Thyroid gland (tissue), 4 donors: Measurements from ENCODE around the gene ABCA5. TPM values are rescaled to one million over a fixed set of nuclear protein-coding genes. Genes with fewer than 3 reads are reported as not detected.

Experiments used
- DNase-seq, 2 donors: peaks; one replicate each; pipeline ENCODE4 v3.0.0-alpha.2; 2019
- H3K27ac ChIP-seq, 3 donors: fragments of 200-600 bp; sonication (generic); 1 replicate in 2 of 3; 2 replicates in 1 of 3; pipeline ENCODE4 v1.5.1; 2016 to 2019; ENCODE audit warnings: mild to moderate bottlenecking in 1 of 3, moderate library complexity in 1 of 3
- H3K27me3 ChIP-seq: fragments of 200-600 bp; sonication (generic); one replicate; pipeline ENCODE4 v1.5.1; 2019
- H3K36me3 ChIP-seq, 2 donors: fragments of 200-600 bp; sonication (generic); one replicate each; pipeline ENCODE4 v1.5.1; 2016 to 2019
- H3K4me1 ChIP-seq, 2 donors: fragments of 200-600 bp; sonication (generic); one replicate each; pipeline ENCODE4 v1.5.1; 2017 to 2019
- H3K4me3 ChIP-seq, 3 donors: fragments of 200-600 bp; sonication (generic); replicated peaks in 1 of 3; 1 replicate in 2 of 3; 2 replicates in 1 of 3; pipeline ENCODE4 v1.5.1; 2016; ENCODE audit warnings: mild to moderate bottlenecking in 1 of 3
- H3K9me3 ChIP-seq: fragments of 200-600 bp; sonication (generic); one replicate; pipeline ENCODE4 v1.5.1; 2017
- POLR2A ChIP-seq, 2 donors: fragments of 450-650 bp; IDR thresholded peaks; one replicate each; pipeline ENCODE4 v1.6.1; 2017; ENCODE audit warnings: antibody characterized with exemption in 2 of 2, mild to moderate bottlenecking in 2 of 2, moderate library complexity in 1 of 2
- WGBS, 2 donors: methylation state at CpG; one replicate each; pipeline ENCODE4 v1.1.5; 2017; 5-methylcytosine and 5-hydroxymethylcytosine counted together
- intact Hi-C: fragments of 100-400 bp; cut with DNase I; formaldehyde crosslinking; loops from one replicate; pipeline ENCODE4 v1.15.1; 2023
- total RNA-seq, 4 donors: library from RNA; depleted of rRNA; stranded (reverse); fragments of >200 nt; gene quantifications; one replicate each; pipeline ENCODE4 v1.2.3, GENCODE V29; 2016
- TF ChIP-seq, protein P1 (sequence below), 6 experiments: fragments of 200-600 bp in 3 of 6; fragments of 450-650 bp in 3 of 6; sonication (generic) in 3 of 6; IDR thresholded peaks; one replicate each; pipeline ENCODE4 v1.5.1; 2016 to 2019; ENCODE audit warnings: antibody characterized with exemption in 6 of 6, mild to moderate bottlenecking in 2 of 6, inconsistent platforms in 1 of 6, moderate library complexity in 1 of 6

ABCA5 gene
- total RNA-seq, 4 donors from 2014 or later = 39.2 to 69.0 (median 52.3) TPM

DNA sequence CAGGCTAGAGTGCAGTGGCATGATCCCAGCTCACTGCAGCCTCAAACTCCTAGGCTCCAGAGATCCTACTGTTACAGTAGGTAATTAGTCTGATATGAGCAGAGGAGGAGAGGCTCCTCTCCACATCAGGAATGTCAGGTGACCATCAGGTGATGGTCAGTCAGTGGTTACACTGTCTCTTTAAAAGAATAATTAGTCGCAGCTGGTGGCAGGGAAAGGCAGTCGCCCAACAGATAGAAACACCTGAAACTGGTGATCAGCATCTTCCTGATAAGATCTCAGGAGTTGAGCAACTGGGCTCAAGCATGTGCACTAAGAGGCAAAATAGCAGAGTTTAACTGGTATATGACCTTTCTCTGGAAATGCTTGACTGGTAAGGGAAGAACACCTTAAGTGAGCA, 21.5 kb upstream of the ABCA5 start:
- Histone ChIP-seq H3K27me3 (no peaks in the 10 kb centered on the region), H3K4me1 (peaks cover 0 to 5% of the 10 kb centered on the region in 2 donors), H3K27ac (peak overlapping the region in 1 of 3 donors; percentile 10), H3K4me3 (no peak overlapping the region), H3K9me3 (no peaks in the 10 kb centered on the region), H3K36me3 (no peaks in the 10 kb centered on the region)
- intact Hi-C loops = no loop called here
- TF ChIP-seq, protein P1, sequence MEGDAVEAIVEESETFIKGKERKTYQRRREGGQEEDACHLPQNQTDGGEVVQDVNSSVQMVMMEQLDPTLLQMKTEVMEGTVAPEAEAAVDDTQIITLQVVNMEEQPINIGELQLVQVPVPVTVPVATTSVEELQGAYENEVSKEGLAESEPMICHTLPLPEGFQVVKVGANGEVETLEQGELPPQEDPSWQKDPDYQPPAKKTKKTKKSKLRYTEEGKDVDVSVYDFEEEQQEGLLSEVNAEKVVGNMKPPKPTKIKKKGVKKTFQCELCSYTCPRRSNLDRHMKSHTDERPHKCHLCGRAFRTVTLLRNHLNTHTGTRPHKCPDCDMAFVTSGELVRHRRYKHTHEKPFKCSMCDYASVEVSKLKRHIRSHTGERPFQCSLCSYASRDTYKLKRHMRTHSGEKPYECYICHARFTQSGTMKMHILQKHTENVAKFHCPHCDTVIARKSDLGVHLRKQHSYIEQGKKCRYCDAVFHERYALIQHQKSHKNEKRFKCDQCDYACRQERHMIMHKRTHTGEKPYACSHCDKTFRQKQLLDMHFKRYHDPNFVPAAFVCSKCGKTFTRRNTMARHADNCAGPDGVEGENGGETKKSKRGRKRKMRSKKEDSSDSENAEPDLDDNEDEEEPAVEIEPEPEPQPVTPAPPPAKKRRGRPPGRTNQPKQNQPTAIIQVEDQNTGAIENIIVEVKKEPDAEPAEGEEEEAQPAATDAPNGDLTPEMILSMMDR (IDR thresholded peaks at IDR 0.05) = no peak
- no peak for TF ChIP-seq POLR2A (IDR thresholded peaks at IDR 0.05)
- DNase-seq = peak in 1 of 2 donors; percentile 6
- 38 to 54% methylated on average over 2 of the region's 2 CpGs for whole genome bisulfite sequencing, 2 donors

DNA sequence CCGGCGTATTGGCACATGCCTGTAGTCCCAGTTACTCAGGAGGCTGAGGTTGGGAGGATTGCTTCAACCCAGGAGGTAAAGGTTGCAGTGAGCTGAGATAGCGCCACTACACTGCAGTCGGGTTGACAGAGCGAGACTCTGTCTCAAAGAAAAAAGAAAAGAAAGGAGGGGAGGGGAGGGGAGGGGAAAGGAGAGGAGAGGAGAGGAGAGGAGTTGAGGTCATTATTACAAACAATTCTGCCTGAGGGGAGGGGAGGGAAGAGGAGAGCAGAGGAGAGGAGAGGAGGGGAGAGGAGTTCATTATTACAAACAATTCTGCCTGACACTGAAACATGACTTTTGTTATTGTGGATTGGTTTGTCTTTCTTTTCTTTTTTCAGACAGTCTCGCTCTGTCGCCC, 19.8 kb upstream of the ABCA5 start:
- Histone ChIP-seq H3K4me1 (peaks cover 2 to 15% of the 10 kb centered on the region in 2 donors), H3K4me3 (no peak overlapping the region), H3K27me3 (no peaks in the 10 kb centered on the region), H3K36me3 (no peaks in the 10 kb centered on the region), H3K9me3 (no peaks in the 10 kb centered on the region), H3K27ac (no peak overlapping the region)
- TF ChIP-seq POLR2A (IDR thresholded peaks at IDR 0.05) = no peak
- TF ChIP-seq, protein P1 (IDR thresholded peaks at IDR 0.05) = no peak
- DNase-seq = peak in 1 of 2 donors; percentile 3
- 76 to 88% methylated on average over 7 of the region's 7 CpGs for WGBS, 2 donors
- intact Hi-C loops = no loop called here

DNA sequence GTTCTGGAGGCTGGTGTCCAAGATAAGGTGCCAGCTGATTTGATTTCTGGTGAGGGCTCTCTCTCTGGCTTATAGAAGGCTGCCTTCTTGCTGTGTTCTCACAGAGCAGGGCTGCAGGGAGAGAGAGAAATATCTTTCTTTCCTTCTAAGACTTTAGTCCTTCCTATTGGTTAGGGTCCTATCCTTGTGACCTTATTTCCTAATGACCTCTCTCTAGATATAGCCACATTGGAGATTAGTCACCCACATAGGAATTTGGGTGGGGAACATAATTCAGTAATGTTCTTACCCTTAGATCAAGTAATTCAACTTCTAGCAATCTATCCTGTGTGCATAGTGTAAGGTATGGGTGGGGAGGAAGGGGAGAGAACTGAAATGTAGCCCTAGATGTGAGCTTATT, 18.0 kb upstream of the ABCA5 start:
- no peak overlapping the region for H3K27ac ChIP-seq
- DNase-seq = no peak
- H3K27me3 ChIP-seq = no peaks in the 10 kb centered on the region
- intact Hi-C loops = no loop called here
- H3K4me1 ChIP-seq = peaks cover 2 to 15% of the 10 kb centered on the region in 2 donors
- no peaks in the 10 kb centered on the region for H3K36me3 ChIP-seq
- H3K9me3 ChIP-seq = no peaks in the 10 kb centered on the region
- no peak overlapping the region for H3K4me3 ChIP-seq
- TF ChIP-seq, protein P1 (IDR thresholded peaks at IDR 0.05) = no peak
- no peak for TF ChIP-seq POLR2A (IDR thresholded peaks at IDR 0.05)

DNA sequence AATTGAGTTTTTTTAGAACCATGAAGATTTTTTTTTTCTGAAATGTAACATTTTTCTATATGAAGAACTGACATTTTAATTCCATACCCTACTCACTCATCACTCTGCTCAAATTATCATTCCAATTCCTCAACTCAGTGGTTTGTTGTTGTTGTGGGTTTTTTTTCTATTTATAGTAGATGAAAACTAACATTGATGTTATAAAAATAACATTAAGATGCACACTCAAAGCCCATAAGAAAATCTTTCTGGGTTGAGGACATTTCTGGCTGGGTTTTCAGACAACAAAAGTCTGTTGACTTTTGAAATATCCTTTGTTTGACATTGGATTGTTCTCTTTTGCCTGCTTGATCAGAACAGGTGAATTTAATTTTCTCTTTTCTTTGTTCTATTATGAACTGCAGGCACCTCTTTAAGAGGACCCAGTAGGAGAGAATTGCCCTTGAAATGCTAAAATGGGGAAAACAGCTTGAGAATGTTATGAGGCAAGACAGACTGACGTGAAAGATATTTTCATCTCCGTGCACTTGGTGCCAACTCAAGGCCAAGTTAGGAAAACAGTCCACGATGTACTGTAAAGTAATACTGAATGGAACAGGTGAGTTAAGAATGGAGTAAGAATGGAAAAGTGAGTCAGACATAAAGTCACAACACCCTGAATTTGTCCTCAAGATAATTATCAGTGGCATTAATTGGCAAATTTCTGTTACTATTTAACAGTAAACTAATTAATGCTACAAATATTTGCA, 16.1 kb upstream of the ABCA5 start:
- intact Hi-C loops = no loop called here
- TF ChIP-seq, protein P1 (IDR thresholded peaks at IDR 0.05) = no peak
- no peak for TF ChIP-seq POLR2A (IDR thresholded peaks at IDR 0.05)
- peak; percentile 31 to 41 for DNase-seq
- Histone ChIP-seq H3K4me1 (peaks cover 2 to 15% of the 10 kb centered on the region in 2 donors), H3K27me3 (no peaks in the 10 kb centered on the region), H3K27ac (peak overlapping the region; percentile 48 to 58 (median 53)), H3K9me3 (no peaks in the 10 kb centered on the region), H3K4me3 (no peak overlapping the region), H3K36me3 (no peaks in the 10 kb centered on the region)
- 32 to 33% methylated on average over 3 of the region's 3 CpGs for WGBS, 2 donors

DNA sequence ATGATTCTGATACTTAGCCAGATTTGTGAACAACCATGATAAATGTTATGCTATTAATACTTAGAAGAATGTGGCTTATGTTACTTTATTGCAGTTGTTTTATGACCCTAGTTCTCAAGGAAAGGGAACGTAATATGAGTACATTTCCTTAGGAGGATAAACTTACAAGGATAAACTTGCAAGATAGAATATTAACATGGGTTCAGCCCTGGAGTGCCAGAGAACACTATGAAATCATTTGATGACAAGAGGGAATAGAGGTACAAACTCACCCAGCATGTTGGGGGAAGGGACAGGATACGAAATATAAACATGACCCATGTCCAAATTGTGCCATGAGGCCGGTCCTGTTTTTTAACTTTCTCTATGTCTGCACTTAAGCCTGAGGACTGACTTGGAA, 13.0 kb upstream of the ABCA5 start:
- Histone ChIP-seq H3K4me1 (peaks cover 2 to 15% of the 10 kb centered on the region in 2 donors), H3K27ac (no peak overlapping the region), H3K9me3 (no peaks in the 10 kb centered on the region), H3K27me3 (no peaks in the 10 kb centered on the region), H3K36me3 (no peaks in the 10 kb centered on the region), H3K4me3 (no peak overlapping the region)
- WGBS, 2 donors = 71 to 79% methylated on average over 3 of the region's 3 CpGs
- intact Hi-C loops = no loop called here
- TF ChIP-seq, protein P1 (IDR thresholded peaks at IDR 0.05) = no peak
- TF ChIP-seq POLR2A (IDR thresholded peaks at IDR 0.05) = no peak
- DNase-seq = no peak
